Activated CD4-positive, alpha-beta T cell treated with anti-CD3 and anti-CD28 coated beads for 36 hours (primary cell): ENCODE measurements around the gene MAGI1. TPM values are rescaled to one million over a fixed set of nuclear protein-coding genes. Genes with fewer than 3 reads are reported as not detected.
"Not testable (repeated sequence)": the region's sequence is repeated elsewhere in the genome, so short reads cannot be mapped to it uniquely, and the experiment has no call there.

Source experiments
- ATAC-seq: fragments of 200-7000 bp; cut with Tn5 transposase; one replicate; pipeline ENCODE4 v1.10.0; 2021; ENCODE audit warnings: mild to moderate bottlenecking, moderate library complexity
- CTCF ChIA-PET: fragments of 350-600 bp; sonication (Branson Sonifier 250); formaldehyde crosslinking; loops from one replicate; lab custom pipeline; 2021; ENCODE audit warnings: antibody characterized with exemption; lab: Charles Lee
- POLR2A ChIA-PET: fragments of 350-600 bp; sonication (Branson Sonifier 250); formaldehyde crosslinking; loops from one replicate; lab custom pipeline; 2021; ENCODE audit warnings: antibody characterized with exemption, inconsistent platforms; lab: Charles Lee
- DNase-seq: peaks from one replicate; pipeline ENCODE4 v3.0.0-alpha.2; 2020
- H3K27ac Mint-ChIP-seq: one replicate; pipeline ENCODE4 v1.8.0; 2021; ENCODE audit warnings: mixed read lengths
- H3K27me3 Mint-ChIP-seq: one replicate; pipeline ENCODE4 v1.8.0; 2021; ENCODE audit warnings: mixed read lengths
- H3K36me3 Mint-ChIP-seq: one replicate; pipeline ENCODE4 v1.8.0; 2021; ENCODE audit warnings: low read depth, mixed read lengths
- H3K4me1 Mint-ChIP-seq: one replicate; pipeline ENCODE4 v1.8.0; 2021; ENCODE audit warnings: mixed read lengths
- H3K4me3 Mint-ChIP-seq: one replicate; pipeline ENCODE4 v1.8.0; 2021; ENCODE audit warnings: mild to moderate bottlenecking, moderate library complexity, mixed read lengths
- H3K9me3 Mint-ChIP-seq: one replicate; pipeline ENCODE4 v1.8.0; 2021; ENCODE audit warnings: low read depth, mixed read lengths
- intact Hi-C, 2 experiments: fragments of 100-400 bp; cut with DNase I in 1 of 2; cut with micrococcal nuclease in 1 of 2; formaldehyde crosslinking; loops; one replicate each; pipeline versions ENCODE4 v1.14.2 to v1.15.1; 2022 to 2024; cut with DNase I, micrococcal nuclease
- total RNA-seq, 2 experiments: library from RNA; stranded (reverse); gene quantifications; one replicate each; pipeline ENCODE4 v1.2.3, GENCODE V29; 2021

MAGI1 gene
- total RNA-seq, 2 experiments from 2014 or later: 0.09 to 0.18 TPM

DNA sequence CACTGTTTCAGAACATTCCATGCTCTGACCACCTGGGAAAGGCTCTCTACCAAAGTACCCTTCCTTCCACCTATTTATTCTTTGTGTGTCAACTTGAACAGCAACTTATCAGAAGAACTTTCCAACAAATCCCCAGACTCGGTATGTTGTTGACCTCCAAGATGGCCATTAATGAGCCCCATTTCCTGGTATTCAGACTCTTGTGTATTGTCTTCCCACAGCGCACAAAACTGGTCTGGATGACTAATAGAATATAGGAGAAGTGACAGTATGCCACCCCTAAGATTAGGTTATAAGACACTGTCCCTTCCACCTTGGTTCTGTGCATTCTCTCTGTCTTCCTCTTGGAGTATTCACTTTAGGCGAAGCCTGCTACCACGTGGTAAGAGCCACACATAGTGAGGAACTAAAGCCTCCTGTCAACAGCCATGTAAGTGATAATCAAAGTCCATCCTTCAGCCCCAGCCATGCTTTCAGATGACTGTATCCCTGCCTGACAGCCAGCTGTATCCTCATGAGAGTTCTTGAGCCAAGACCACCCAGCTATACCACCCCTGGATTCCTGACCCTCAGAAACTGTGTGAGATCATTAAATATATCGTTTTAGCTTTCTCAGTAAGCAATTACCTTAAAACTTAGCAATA lies 481.7 kb downstream of the MAGI1 start:
- intact Hi-C loops: no loop called here
- Mint-ChIP-seq H3K4me3 (no peak overlapping the region), H3K27ac (no peak overlapping the region), H3K9me3 (peaks cover 2% of the 10 kb centered on the region), H3K36me3 (no peaks in the 10 kb centered on the region), H3K27me3 (no peaks in the 10 kb centered on the region), H3K4me1 (no peaks in the 10 kb centered on the region)
- DNase-seq (no peak), ATAC-seq (no peak)
- POLR2A ChIA-PET: no interaction called here
- CTCF ChIA-PET: no interaction called here

DNA sequence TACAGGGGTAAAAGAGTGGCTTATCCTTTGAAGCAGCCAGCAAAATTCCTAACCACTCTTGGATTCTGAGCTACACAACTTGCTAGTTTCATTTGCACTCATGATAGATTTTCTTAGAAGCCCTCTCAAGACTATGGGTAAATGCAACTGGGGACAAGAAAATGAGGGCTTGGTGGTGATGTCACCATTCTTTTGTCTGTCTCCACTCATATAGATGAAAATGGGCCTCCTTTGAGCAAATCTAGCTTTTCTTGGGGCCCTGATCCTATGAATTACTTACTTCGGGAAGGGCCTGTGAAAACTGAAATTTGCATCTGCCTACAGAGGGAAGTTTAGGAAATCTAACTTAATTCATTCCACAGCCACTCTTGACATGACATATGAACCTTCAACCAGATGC lies 486.3 kb downstream of the MAGI1 start:
- intact Hi-C loops: no loop called here
- ChIA-PET CTCF (interaction anchor here (0.7 kb wide), 1 partner anchor 487 kb away, joined by 4 read pairs; no protein-coding TSS in a partner anchor), POLR2A (no interaction called here)
- Mint-ChIP-seq H3K27me3 (peaks cover 15% of the 10 kb centered on the region), H3K4me3 (no peak overlapping the region), H3K4me1 (no peaks in the 10 kb centered on the region), H3K27ac (no peak overlapping the region), H3K36me3 (no peaks in the 10 kb centered on the region), H3K9me3 (peaks cover 2% of the 10 kb centered on the region)
- DNase-seq: no peak
- ATAC-seq: no peak

DNA sequence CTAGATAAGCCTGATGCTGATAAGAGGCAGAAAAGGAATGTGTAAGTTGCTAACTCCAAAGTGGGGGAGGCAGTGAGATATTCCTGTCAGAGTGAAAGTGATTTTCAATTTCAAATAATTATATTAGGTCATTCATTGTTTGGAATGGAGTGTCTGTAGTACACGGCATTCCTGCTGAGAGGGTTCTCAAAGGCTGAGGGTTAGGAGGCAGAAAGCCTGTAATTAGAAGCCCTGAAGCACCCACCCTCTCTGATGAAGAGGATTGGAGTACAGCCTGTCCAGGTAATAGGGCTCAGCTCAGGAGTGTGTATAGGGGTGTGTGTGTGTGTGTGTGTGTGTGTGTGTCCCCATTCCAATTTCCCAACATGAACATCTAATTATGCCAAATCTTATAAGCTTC lies 486.8 kb downstream of the MAGI1 start:
- ATAC-seq: no peak
- ChIA-PET CTCF (interaction anchor here (0.7 kb wide), 1 partner anchor 488 kb away, joined by 4 read pairs; no protein-coding TSS in a partner anchor), POLR2A (no interaction called here)

DNA sequence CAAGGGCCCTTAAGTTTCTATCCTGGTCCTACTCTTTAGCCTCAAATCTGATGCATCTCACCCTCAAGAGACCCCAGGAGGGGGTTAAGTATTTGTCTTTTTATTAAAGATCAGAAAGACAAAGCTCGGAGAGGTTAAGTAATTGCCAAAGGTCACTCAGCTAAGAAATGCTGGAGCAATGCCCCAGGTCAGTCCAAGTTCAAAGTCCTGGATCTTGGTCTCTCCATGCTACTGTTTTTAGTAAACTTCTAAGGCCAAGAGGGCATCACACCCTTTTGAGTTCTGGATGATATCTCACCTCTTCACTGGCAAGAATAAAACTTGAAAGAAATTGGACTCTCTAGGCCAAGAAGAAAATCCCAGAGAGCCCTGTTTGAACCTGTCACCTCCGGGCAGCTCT lies 488.6 kb downstream of the MAGI1 start:
- intact Hi-C loops: no loop called here
- no peaks in the 10 kb centered on the region for H3K4me1 Mint-ChIP-seq

More for the DNA sequence above, 486.8 kb downstream of the MAGI1 start:
- Mint-ChIP-seq H3K27me3 (peaks cover 15% of the 10 kb centered on the region), H3K4me3 (no peak overlapping the region), H3K9me3 (peaks cover 2% of the 10 kb centered on the region), H3K27ac (no peak overlapping the region), H3K36me3 (no peaks in the 10 kb centered on the region), H3K4me1 (no peaks in the 10 kb centered on the region)
- intact Hi-C loops: no loop called here
- no peak for DNase-seq

DNA sequence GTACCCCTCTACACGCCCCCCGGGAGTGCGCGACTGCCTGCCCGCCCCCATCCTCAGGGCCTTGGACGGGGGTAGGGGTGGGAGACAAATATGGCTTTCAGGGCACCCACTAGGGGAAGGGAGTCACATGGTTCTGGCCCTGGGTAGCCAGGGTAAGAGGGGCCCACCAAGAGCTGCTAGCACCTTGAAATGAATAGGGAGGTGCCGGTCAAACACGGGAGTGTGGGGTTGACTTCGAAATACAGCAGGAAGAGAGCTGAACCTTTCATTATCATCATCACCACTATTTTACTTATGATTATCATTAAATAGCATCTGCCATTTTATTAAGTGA lies 489.1 kb downstream of the MAGI1 start:
- POLR2A ChIA-PET: no interaction called here
- Mint-ChIP-seq H3K4me1 (no peaks in the 10 kb centered on the region), H3K27ac (no peak overlapping the region), H3K4me3 (no peak overlapping the region), H3K9me3 (no peaks in the 10 kb centered on the region), H3K27me3 (peaks cover 15% of the 10 kb centered on the region), H3K36me3 (no peaks in the 10 kb centered on the region)
- no peak for DNase-seq
- CTCF ChIA-PET: no interaction called here
- no peak for ATAC-seq
- intact Hi-C loops: no loop called here

More for the DNA sequence above, 488.6 kb downstream of the MAGI1 start:
- no peak overlapping the region for H3K4me3 Mint-ChIP-seq
- no peak for DNase-seq
- H3K36me3 Mint-ChIP-seq: no peaks in the 10 kb centered on the region
- POLR2A ChIA-PET: no interaction called here
- peaks cover 15% of the 10 kb centered on the region for H3K27me3 Mint-ChIP-seq
- H3K27ac Mint-ChIP-seq: no peak overlapping the region
- CTCF ChIA-PET: no interaction called here
- ATAC-seq: no peak
- H3K9me3 Mint-ChIP-seq: no peaks in the 10 kb centered on the region

DNA sequence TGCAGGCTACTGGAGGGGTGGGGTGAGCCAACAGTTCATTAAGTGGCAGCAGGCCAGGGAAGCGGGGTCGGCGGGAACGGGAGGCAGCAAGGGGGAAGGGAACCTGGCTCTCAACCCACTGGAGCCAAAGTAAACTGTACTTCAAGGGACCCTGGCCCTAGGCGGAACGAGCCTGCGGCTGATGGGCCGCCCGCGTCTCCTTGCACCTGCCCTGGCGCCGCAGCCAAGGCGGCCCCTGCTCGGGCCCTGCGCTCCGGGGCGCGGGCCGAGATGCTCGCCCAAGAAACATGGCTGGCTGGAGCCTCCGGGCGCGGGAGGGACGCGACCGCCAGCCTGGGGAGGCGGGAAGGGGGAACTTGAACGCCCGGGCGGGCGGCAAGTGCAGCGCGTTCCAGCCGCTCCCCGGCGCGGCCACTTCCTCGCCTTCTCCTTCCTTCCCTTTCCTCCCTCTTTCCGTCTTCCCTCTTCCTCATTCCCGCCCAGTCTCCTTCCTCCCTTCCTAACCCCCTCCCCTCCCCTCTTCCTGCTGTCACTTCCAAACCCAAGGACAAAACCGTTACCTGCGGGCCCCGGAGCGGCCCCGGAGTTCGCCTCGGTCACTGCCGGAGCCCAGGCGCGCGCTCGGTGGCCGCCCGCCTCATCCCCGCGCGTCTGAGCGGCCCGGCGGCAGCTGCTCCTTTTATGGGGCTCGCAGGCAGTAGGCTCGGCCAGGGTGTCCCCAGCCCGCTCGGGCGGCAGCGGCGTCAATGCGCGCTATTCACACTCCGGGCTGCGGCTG lies 489.7 kb downstream of the MAGI1 start:
- Mint-ChIP-seq H3K27me3 (peaks cover 15% of the 10 kb centered on the region), H3K36me3 (no peaks in the 10 kb centered on the region), H3K9me3 (peaks cover 3% of the 10 kb centered on the region), H3K27ac (no peak overlapping the region), H3K4me1 (no peaks in the 10 kb centered on the region), H3K4me3 (no peak overlapping the region)
- ATAC-seq (no peak), DNase-seq (no peak)
- ChIA-PET CTCF (no interaction called here), POLR2A (no interaction called here)
- intact Hi-C loops: no loop called here

DNA sequence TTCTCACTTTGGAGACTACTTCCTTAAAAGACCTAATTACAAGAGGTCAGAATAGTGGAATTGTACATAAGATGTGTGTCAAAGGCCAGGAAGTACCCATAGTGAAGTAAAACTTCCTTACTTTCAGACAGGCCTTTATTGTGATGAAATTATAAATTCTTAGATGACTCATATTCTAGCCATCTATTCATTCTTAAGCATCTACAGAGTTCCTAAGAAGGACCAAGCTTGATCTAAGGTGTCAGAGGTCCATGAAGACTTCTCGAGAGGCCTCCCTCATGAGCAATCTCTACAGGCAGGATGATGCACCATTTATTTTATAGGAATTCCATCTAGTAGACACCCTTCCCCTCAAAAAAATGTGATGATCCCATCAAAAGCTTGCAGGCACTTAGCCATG lies 493.3 kb downstream of the MAGI1 start:
- Mint-ChIP-seq H3K27me3 (peaks cover 14% of the 10 kb centered on the region), H3K9me3 (peaks cover 3% of the 10 kb centered on the region), H3K27ac (no peak overlapping the region), H3K4me3 (no peak overlapping the region), H3K4me1 (no peaks in the 10 kb centered on the region), H3K36me3 (no peaks in the 10 kb centered on the region)
- CTCF ChIA-PET: no interaction called here
- no peak for DNase-seq
- ATAC-seq: no peak
- POLR2A ChIA-PET: no interaction called here
- intact Hi-C loops: no loop called here

DNA sequence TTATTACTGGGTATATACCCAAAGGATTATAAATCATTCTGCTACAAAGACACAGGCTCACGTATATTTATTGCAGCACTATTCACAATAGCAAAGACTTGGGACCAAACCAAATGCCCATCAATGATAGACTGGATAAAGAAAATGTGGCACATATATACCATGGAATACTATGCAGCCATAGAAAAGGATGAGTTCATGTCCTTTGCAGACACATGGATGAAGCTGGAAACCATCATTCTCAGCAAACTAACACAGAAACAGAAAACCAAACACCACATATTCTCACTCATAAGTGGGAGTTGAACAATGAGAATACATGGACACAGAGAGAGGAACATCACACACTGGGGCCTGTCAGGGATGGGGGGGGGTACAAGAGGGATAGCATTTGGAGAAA lies 495.3 kb downstream of the MAGI1 start:
- intact Hi-C loops, H3K27me3 Mint-ChIP-seq, CTCF ChIA-PET, H3K4me1 Mint-ChIP-seq, POLR2A ChIA-PET, H3K27ac Mint-ChIP-seq, ATAC-seq, DNase-seq, H3K9me3 Mint-ChIP-seq, H3K36me3 Mint-ChIP-seq, H3K4me3 Mint-ChIP-seq: not testable (repeated sequence)

DNA sequence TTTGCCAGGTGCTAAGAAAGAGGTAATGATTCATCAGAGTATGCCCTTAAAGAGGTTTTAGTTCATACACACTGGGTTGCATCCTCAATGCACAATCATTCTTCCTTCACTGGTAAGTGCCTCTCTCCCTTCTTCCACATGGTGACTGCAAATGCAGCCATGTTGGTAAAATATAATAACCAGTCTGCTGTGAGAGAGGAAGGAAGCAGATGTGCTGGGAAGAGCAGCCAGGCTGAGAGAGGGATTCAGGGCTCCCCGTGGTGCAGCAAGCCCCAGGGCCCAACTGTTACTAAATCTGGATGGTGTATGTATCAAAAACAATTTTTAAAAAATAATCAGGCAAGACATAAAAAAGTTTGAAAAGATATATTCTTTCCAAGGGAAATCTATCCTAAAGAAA lies 498.1 kb downstream of the MAGI1 start:
- Mint-ChIP-seq H3K36me3 (no peaks in the 10 kb centered on the region), H3K27me3 (no peaks in the 10 kb centered on the region), H3K4me1 (no peaks in the 10 kb centered on the region), H3K4me3 (no peak overlapping the region), H3K9me3 (peaks cover 9% of the 10 kb centered on the region), H3K27ac (no peak overlapping the region)
- ChIA-PET CTCF (no interaction called here), POLR2A (no interaction called here)
- intact Hi-C loops: no loop called here
- DNase-seq (no peak), ATAC-seq (no peak)

DNA sequence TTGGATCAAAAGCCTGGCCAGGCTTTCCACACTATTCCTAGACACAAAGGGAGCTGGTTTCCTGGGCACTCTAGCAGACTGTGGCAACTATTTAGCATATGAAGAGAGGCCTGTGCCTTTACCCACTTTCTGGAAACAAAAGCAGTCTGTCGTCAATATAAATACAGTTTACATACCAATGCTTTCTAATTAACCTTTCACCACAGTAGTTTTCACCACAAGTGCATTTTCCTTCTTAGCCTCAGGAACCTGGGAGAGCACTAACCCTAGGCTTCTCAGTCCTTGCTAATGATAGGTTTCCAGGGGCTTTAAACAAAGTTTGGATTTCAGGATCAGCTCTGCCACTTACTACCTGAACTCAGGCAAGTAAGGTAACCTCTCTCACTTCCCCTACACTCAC lies 499.1 kb downstream of the MAGI1 start:
- no peaks in the 10 kb centered on the region for H3K36me3 Mint-ChIP-seq
- ATAC-seq: no peak
- no peak for DNase-seq
- POLR2A ChIA-PET: no interaction called here
- H3K9me3 Mint-ChIP-seq: peaks cover 9% of the 10 kb centered on the region
- no peaks in the 10 kb centered on the region for H3K27me3 Mint-ChIP-seq
- no peak overlapping the region for H3K4me3 Mint-ChIP-seq
- intact Hi-C loops: no loop called here
- CTCF ChIA-PET: no interaction called here
- H3K27ac Mint-ChIP-seq: no peak overlapping the region
- no peaks in the 10 kb centered on the region for H3K4me1 Mint-ChIP-seq

DNA sequence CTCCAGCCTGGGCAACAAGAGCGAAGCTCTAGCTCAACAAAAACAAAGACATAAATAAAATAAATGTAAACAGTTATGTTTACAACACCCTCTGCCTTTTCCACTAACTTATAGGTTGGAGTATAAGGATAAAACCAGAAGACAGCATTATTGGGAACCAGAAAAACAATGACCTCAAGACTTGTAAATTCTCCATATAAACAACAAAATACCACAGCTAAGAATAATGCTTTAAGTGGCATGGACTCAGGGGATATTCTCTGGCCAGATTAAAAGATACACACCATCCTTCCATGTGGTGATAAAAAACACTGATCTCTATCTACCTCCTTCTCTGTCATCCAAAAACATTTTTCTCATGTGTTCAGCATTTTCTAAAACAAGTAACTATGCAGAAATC lies 500.6 kb downstream of the MAGI1 start:
- no peaks in the 10 kb centered on the region for H3K4me1 Mint-ChIP-seq
- no peak overlapping the region for H3K27ac Mint-ChIP-seq
- peaks cover 5% of the 10 kb centered on the region for H3K9me3 Mint-ChIP-seq
- H3K4me3 Mint-ChIP-seq: no peak overlapping the region
- ChIA-PET CTCF (no interaction called here), POLR2A (no interaction called here)
- intact Hi-C loops: no loop called here
- DNase-seq (no peak), ATAC-seq (no peak)
- no peaks in the 10 kb centered on the region for H3K27me3 Mint-ChIP-seq
- no peaks in the 10 kb centered on the region for H3K36me3 Mint-ChIP-seq

DNA sequence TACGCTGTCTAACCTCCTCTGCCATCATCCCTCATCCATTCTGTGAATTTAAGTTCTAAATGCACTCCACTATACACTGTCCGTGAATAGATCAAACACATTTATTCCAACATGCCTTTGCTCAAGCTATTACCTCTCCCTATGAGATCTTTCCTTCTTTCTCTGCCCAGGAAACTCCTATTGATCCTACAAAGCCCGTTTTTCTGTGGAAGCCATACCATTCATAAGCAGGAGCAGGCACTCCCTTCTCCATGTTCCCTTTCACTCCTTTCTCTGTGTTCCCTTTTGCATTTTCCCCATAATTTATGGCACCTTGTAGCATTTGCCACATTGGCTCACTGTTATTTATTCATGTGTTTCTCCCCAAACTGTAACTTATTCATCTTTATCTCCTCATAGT lies 501.6 kb downstream of the MAGI1 start:
- intact Hi-C loops: no loop called here
- ATAC-seq (no peak), DNase-seq (no peak)
- ChIA-PET CTCF (no interaction called here), POLR2A (no interaction called here)
- no peak overlapping the region for H3K27ac Mint-ChIP-seq
- no peaks in the 10 kb centered on the region for H3K27me3 Mint-ChIP-seq
- H3K9me3 Mint-ChIP-seq: peaks cover 5% of the 10 kb centered on the region
- H3K36me3 Mint-ChIP-seq: no peaks in the 10 kb centered on the region
- no peaks in the 10 kb centered on the region for H3K4me1 Mint-ChIP-seq
- no peak overlapping the region for H3K4me3 Mint-ChIP-seq
